HEK293 (cell line): ENCODE measurements around the gene C1QL2.

Experiments
- BCL11B ChIP-seq: fragments of 450-650 bp; formaldehyde crosslinking; IDR thresholded peaks from 2 replicates; pipeline ENCODE4 v1.5.1; 2016; ENCODE audit warnings: low read depth, missing biosample characterization, missing genetic modification characterization
- CTCF ChIP-seq: fragments of 450-650 bp; formaldehyde crosslinking; IDR thresholded peaks from 2 replicates; pipeline ENCODE4 v1.5.1; 2016; ENCODE audit warnings: missing biosample characterization, missing genetic modification characterization
- ZFP37 ChIP-seq: fragments of 450-650 bp; formaldehyde crosslinking; IDR thresholded peaks from 2 replicates; pipeline ENCODE4 v1.5.1; 2016; ENCODE audit warnings: missing biosample characterization, missing genetic modification characterization
- ZNF133 ChIP-seq: fragments of 450-650 bp; formaldehyde crosslinking; IDR thresholded peaks from 2 replicates; pipeline ENCODE4 v1.5.1; 2016; ENCODE audit warnings: missing biosample characterization, missing genetic modification characterization
- ZNF23 ChIP-seq: fragments of 450-650 bp; formaldehyde crosslinking; IDR thresholded peaks from 2 replicates; pipeline ENCODE4 v1.5.1; 2016; ENCODE audit warnings: missing biosample characterization, missing genetic modification characterization, borderline replicate concordance

DNA sequence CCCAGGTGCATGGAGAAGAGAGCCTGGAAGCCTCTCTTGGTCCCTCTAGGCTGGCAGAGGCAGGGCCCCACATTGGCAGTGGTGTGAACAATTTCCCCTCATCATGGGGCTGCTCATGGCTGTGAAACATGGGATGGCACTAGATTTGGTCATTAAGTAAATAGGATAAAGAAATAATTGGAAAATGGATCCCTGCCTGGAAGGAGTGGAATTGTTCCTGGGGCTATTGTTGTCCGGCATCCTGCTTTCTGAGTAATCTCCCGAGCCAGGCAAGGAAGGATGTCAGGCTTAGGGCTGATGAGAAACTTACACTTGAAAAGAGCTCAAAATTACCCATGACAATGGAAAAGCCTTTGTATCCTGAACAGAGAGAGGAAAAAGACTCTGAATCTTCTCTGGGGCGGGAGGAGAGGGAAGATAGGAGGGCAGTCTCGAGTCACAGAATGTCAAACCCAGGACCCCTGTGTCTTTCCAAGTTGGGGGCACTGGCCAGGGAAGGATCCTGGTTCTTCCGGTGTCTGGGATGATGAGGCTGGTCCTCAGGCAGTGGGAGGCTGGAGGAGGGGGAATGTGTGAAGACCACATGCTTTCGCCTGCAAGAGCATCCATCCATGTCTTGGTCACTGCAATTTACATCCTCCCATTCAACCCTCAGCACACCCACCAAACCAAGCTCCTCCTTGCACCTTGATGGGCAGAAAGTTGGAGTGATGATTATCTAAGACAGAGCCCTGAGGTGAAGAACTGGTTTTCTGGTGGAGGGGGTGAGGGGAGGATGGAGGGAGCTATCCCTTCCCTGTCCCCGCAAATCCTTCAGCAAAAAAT lies 38.0 kb upstream of the C1QL2 start:
- TF ChIP-seq BCL11B (tag by site-specific recombination) = no peak
- no peak for TF ChIP-seq ZFP37 (tag by site-specific recombination)
- no peak for TF ChIP-seq CTCF
- TF ChIP-seq ZNF133 (tag by site-specific recombination) = no peak
- TF ChIP-seq ZNF23 (tag by site-specific recombination) = no peak
